CD14-positive monocyte (primary cell): Measurements from ENCODE around the gene ACSBG1. TPM values are rescaled to one million over a fixed set of nuclear protein-coding genes. Genes with fewer than 3 reads are reported as not detected.
A peak's percentile ranks its signal among the peaks of the same experiment; 100 is the strongest.

Experiments used
- DNase-seq, 3 donors: peaks; one replicate each; pipeline ENCODE4 v3.0.0-alpha.2; 2011 to 2022
- H2AFZ ChIP-seq: 2 replicates; pipeline ENCODE4 v1.6.0; 2012; ENCODE audit warnings: mild to moderate bottlenecking, low read depth, low read length, inconsistent platforms; ENCODE audit not compliant: insufficient read depth, poor library complexity, severe bottlenecking
- H3K27ac ChIP-seq, 2 donors: 1 replicate in 1 of 2; 2 replicates in 1 of 2; pipeline ENCODE4 v1.5.1; 2012 to 2013; ENCODE audit warnings: low read length in 2 of 2, control low read depth in 1 of 2, inconsistent platforms in 1 of 2, low read depth in 1 of 2, mild to moderate bottlenecking in 1 of 2
- H3K27me3 ChIP-seq, 2 donors: one replicate each; pipeline versions ENCODE4 v1.6.0 to v1.6.1; 2011 to 2013; ENCODE audit warnings: low read length in 2 of 2; ENCODE audit not compliant: control insufficient read depth in 2 of 2, insufficient read depth in 2 of 2
- H3K36me3 ChIP-seq, 2 donors: replicated peaks in 1 of 2; 1 replicate in 1 of 2; 2 replicates in 1 of 2; pipeline versions ENCODE4 v1.5.1 to v1.6.1; 2012 to 2013; ENCODE audit warnings: low read length in 2 of 2, control low read depth in 1 of 2, inconsistent platforms in 1 of 2, mild to moderate bottlenecking in 1 of 2; ENCODE audit not compliant: insufficient read depth in 2 of 2, control insufficient read depth in 1 of 2
- H3K4me1 ChIP-seq, 2 donors: 1 replicate in 1 of 2; 2 replicates in 1 of 2; pipeline versions ENCODE4 v1.5.1 to v1.6.1; 2012 to 2013; ENCODE audit warnings: low read length in 2 of 2, control low read depth in 1 of 2, inconsistent platforms in 1 of 2, mild to moderate bottlenecking in 1 of 2, moderate library complexity in 1 of 2; ENCODE audit not compliant: insufficient read depth in 2 of 2, control insufficient read depth in 1 of 2
- H3K4me2 ChIP-seq: replicated peaks from 2 replicates; pipeline ENCODE3; 2012; ENCODE audit warnings: low read length, moderate library complexity, mild to moderate bottlenecking; ENCODE audit not compliant: poor library complexity, severe bottlenecking; ENCODE audit errors: extremely low read depth
- H3K4me3 ChIP-seq, 3 experiments: fragments of 200-600 bp in 1 of 3; sonication (generic) in 1 of 3; replicated peaks in 1 of 3; 1 replicate in 2 of 3; 2 replicates in 1 of 3; pipeline ENCODE4 v1.5.1; 2011 to 2013; ENCODE audit warnings: low read length in 3 of 3, mild to moderate bottlenecking in 3 of 3, control low read depth in 2 of 3, low read depth in 2 of 3, inconsistent platforms in 1 of 3, moderate library complexity in 1 of 3
- H3K79me2 ChIP-seq: 2 replicates; pipeline ENCODE4 v1.6.0; 2012; ENCODE audit warnings: mild to moderate bottlenecking, control low read depth, inconsistent platforms, low read length, moderate library complexity; ENCODE audit not compliant: insufficient read depth
- H3K9ac ChIP-seq: 2 replicates; pipeline ENCODE4 v1.6.0; 2017; ENCODE audit warnings: low read length, mild to moderate bottlenecking; ENCODE audit not compliant: insufficient read depth, poor library complexity, severe bottlenecking
- H3K9me3 ChIP-seq, 2 donors: replicated peaks in 1 of 2; 1 replicate in 1 of 2; 2 replicates in 1 of 2; pipeline versions ENCODE4 v1.5.1 to v1.6.1; 2012 to 2013; ENCODE audit warnings: low read length in 2 of 2, control low read depth in 1 of 2; ENCODE audit not compliant: control insufficient read depth in 1 of 2, insufficient read depth in 1 of 2
- H4K20me1 ChIP-seq: 2 replicates; pipeline ENCODE4 v1.6.0; 2012; ENCODE audit warnings: mild to moderate bottlenecking, low read length, control low read depth, moderate library complexity; ENCODE audit not compliant: insufficient read depth
- H3K27ac Mint-ChIP-seq, 7 donors: one replicate each; pipeline ENCODE4 v1.8.0; 2020; ENCODE audit warnings: mild to moderate bottlenecking in 7 of 7, mixed read lengths in 7 of 7, moderate library complexity in 6 of 7, inconsistent platforms in 2 of 7
- H3K27me3 Mint-ChIP-seq, 3 donors: one replicate each; pipeline ENCODE4 v1.8.0; 2021 to 2022; ENCODE audit warnings: low read depth in 3 of 3, mild to moderate bottlenecking in 3 of 3, mixed read lengths in 3 of 3, moderate library complexity in 3 of 3, inconsistent platforms in 1 of 3
- H3K36me3 Mint-ChIP-seq, 2 donors: one replicate each; pipeline ENCODE4 v1.8.0; 2020; ENCODE audit warnings: mixed read lengths in 2 of 2, inconsistent platforms in 1 of 2, mild to moderate bottlenecking in 1 of 2
- H3K4me1 Mint-ChIP-seq: one replicate; pipeline ENCODE4 v1.8.0; 2020; ENCODE audit warnings: mild to moderate bottlenecking, mixed read lengths
- H3K4me3 Mint-ChIP-seq, 2 donors: one replicate each; pipeline ENCODE4 v1.8.0; 2020; ENCODE audit warnings: mild to moderate bottlenecking in 2 of 2, mixed read lengths in 2 of 2, moderate library complexity in 1 of 2
- H3K9me3 Mint-ChIP-seq, 7 donors: one replicate each; pipeline ENCODE4 v1.8.0; 2020 to 2022; ENCODE audit warnings: mixed read lengths in 7 of 7, mild to moderate bottlenecking in 6 of 7, moderate library complexity in 6 of 7, inconsistent platforms in 2 of 7
- CTCF ChIP-seq: fragments of 200-600 bp; IDR thresholded peaks from one replicate; pipeline ENCODE4 v1.8.0; 2022; ENCODE audit warnings: antibody characterized with exemption, mild to moderate bottlenecking
- WGBS: methylation state at CpG from one replicate; pipeline ENCODE4 v1.1.5; 2013; ENCODE audit warnings: missing lambda C conversion rate; ENCODE audit not compliant: insufficient coverage; 5-methylcytosine and 5-hydroxymethylcytosine counted together
- intact Hi-C, 2 donors: fragments of 100-400 bp; cut with micrococcal nuclease; formaldehyde crosslinking; loops; one replicate each; pipeline versions ENCODE4 v1.15.0 to v1.15.1; 2023
- polyA plus RNA-seq, 3 donors: library from polyadenylated mRNA; depleted of rRNA in 1 of 3; unstranded in 2 of 3; stranded (reverse) in 1 of 3; fragments of 300-500 nt in 2 of 3; fragments of >200 nt in 1 of 3; fragmentation: Illumina TruSeq in 2 of 3; gene quantifications; 1 replicate in 2 of 3; 2 replicates in 1 of 3; pipeline ENCODE4 v1.2.3, GENCODE V29; 2012 to 2021

Gene ACSBG1
- polyA plus RNA-seq, 3 donors: 0.01 TPM; not detected in 2

DNA sequence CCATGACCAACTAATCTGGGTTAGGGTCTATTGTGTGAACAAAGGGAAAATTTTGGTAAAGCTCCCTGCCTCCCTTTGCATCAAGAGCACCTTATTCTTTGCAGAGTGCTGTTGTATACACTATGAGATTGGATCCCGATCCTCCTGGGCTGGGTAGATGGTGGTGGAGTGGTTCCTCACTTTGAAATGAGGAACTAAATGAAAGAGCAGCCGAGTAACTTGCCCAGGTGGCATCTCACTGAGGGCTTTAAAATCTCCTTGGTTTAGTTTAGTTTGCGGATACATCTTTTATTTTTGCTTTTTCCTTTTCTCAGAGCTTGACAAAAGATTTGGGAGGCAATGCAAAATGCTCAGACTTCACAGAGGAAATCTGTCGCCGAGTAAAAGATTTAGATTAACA is 65.8 kb downstream of the ACSBG1 start:
- DNase-seq: no peak
- Mint-ChIP-seq H3K27ac (peak overlapping the region in 4 of 7 donors; percentile 8 to 46 (median 24)), H3K4me1 (peaks cover 39% of the 10 kb centered on the region), H3K9me3 (peaks cover 0 to 3% (median 0%) of the 10 kb centered on the region in 7 donors), H3K4me3 (no peak overlapping the region), H3K27me3 (peaks cover 0 to 4% (median 0%) of the 10 kb centered on the region in 3 donors), H3K36me3 (peaks cover 58 to 68% of the 10 kb centered on the region in 2 donors)
- intact Hi-C loops: no loop called here
- no peak overlapping the region for H3K27ac ChIP-seq
- H3K9ac ChIP-seq: no peak overlapping the region
- H3K4me3 ChIP-seq: no peak overlapping the region
- no peak for TF ChIP-seq CTCF
- peaks cover 49 to 68% of the 10 kb centered on the region in 2 donors for H3K36me3 ChIP-seq
- no peaks in the 10 kb centered on the region for H3K79me2 ChIP-seq
- H3K4me2 ChIP-seq: no peak overlapping the region
- no peaks in the 10 kb centered on the region for H3K9me3 ChIP-seq
- peaks cover 38 to 40% of the 10 kb centered on the region in 2 donors for H3K4me1 ChIP-seq
- H2AFZ ChIP-seq: no peak overlapping the region
- no peaks in the 10 kb centered on the region for H4K20me1 ChIP-seq
- WGBS: 40% methylated on average over 3 of the region's 5 CpGs
- no peaks in the 10 kb centered on the region for H3K27me3 ChIP-seq

DNA sequence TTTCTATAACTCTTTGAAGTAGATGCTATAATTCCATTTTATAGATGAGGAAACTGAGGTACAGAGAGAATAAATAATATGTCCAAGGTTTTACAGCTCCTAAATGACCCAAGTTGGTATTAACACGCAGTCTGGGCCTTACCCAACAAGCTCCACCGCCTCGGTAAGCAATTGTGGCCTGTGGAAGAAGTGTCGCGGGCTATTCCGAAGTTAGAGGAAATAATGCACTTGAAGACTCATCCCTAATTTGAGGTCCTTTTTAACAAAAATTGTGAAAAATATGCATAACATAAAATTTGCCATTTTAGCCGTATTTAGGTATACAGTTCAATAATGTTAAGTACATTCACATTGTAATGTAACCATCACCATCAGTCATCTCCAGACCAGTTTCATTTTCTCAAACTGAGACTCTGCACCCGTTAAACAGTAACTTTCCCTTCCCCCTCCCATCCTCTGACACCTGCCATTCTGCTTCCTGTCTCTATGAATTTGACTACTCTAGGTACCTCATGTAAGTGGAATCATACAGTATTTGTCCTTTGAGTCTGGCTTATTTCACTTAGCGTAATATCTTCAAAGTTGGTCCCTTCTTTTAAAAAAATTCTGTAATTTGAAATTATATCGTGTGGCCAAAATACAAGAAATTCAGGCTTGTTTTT is 67.0 kb downstream of the ACSBG1 start:
- no peak for DNase-seq
- Mint-ChIP-seq H3K27me3 (peaks cover 0 to 1% (median 0%) of the 10 kb centered on the region in 3 donors), H3K4me1 (peaks cover 27% of the 10 kb centered on the region), H3K36me3 (peaks cover 66 to 71% of the 10 kb centered on the region in 2 donors), H3K9me3 (peaks cover 0 to 2% (median 0%) of the 10 kb centered on the region in 7 donors), H3K27ac (no peak overlapping the region), H3K4me3 (no peak overlapping the region)
- no peak for TF ChIP-seq CTCF
- Histone ChIP-seq H3K27me3 (no peaks in the 10 kb centered on the region), H3K9ac (no peak overlapping the region), H3K79me2 (no peaks in the 10 kb centered on the region), H2AFZ (no peak overlapping the region), H3K9me3 (no peaks in the 10 kb centered on the region), H3K4me3 (no peak overlapping the region), H3K4me1 (peaks cover 27% of the 10 kb centered on the region in 2 donors), H3K4me2 (no peak overlapping the region), H4K20me1 (no peaks in the 10 kb centered on the region), H3K36me3 (peaks cover 60 to 81% of the 10 kb centered on the region in 2 donors), H3K27ac (no peak overlapping the region)
- intact Hi-C loops: no loop called here
- 83% methylated on average over 2 of the region's 10 CpGs for WGBS
